Endothelial cell of umbilical vein (primary cell): ENCODE data around the gene LCT.

ENCODE experiments used
- EZH2 ChIP-seq: IDR thresholded peaks from 2 replicates; pipeline ENCODE4 v1.6.1; 2012; ENCODE audit warnings: borderline replicate concordance, low read depth, mild to moderate bottlenecking, moderate library complexity, low read length, inconsistent platforms; ENCODE audit not compliant: severe bottlenecking
- JUN ChIP-seq: IDR thresholded peaks from 2 replicates; pipeline ENCODE4 v1.6.1; 2011; ENCODE audit warnings: borderline replicate concordance, low read depth; ENCODE audit not compliant: insufficient read length, insufficient read depth
- MAX ChIP-seq: IDR thresholded peaks from 2 replicates; pipeline ENCODE4 v1.6.1; 2011; ENCODE audit not compliant: insufficient read depth, insufficient read length
- MYC ChIP-seq: IDR thresholded peaks from one replicate; pipeline ENCODE4 v1.6.1; 2011; ENCODE audit warnings: mild to moderate bottlenecking, low read depth, low read length
- POLR2A ChIP-seq: IDR thresholded peaks from 2 replicates; pipeline ENCODE4 v1.6.1; 2012; ENCODE audit warnings: low read depth, mild to moderate bottlenecking, control low read depth, low read length
- POLR2AphosphoS5 ChIP-seq: IDR thresholded peaks from 2 replicates; pipeline ENCODE4 v1.6.1; 2012; ENCODE audit warnings: low read depth, mild to moderate bottlenecking, control low read depth, low read length, moderate library complexity; ENCODE audit not compliant: insufficient read depth
- TF ChIP-seq, protein P1 (sequence below), 2 donors: IDR thresholded peaks; 1 replicate in 1 of 2; 2 replicates in 1 of 2; pipeline ENCODE4 v1.5.1; 2011; ENCODE audit warnings: low read length in 2 of 2, mild to moderate bottlenecking in 2 of 2, moderate library complexity in 2 of 2, control low read depth in 1 of 2, inconsistent platforms in 1 of 2, low read depth in 1 of 2; ENCODE audit not compliant: insufficient read depth in 1 of 2; ENCODE audit errors: extremely low read depth in 1 of 2

- TF ChIP-seq, protein P1, sequence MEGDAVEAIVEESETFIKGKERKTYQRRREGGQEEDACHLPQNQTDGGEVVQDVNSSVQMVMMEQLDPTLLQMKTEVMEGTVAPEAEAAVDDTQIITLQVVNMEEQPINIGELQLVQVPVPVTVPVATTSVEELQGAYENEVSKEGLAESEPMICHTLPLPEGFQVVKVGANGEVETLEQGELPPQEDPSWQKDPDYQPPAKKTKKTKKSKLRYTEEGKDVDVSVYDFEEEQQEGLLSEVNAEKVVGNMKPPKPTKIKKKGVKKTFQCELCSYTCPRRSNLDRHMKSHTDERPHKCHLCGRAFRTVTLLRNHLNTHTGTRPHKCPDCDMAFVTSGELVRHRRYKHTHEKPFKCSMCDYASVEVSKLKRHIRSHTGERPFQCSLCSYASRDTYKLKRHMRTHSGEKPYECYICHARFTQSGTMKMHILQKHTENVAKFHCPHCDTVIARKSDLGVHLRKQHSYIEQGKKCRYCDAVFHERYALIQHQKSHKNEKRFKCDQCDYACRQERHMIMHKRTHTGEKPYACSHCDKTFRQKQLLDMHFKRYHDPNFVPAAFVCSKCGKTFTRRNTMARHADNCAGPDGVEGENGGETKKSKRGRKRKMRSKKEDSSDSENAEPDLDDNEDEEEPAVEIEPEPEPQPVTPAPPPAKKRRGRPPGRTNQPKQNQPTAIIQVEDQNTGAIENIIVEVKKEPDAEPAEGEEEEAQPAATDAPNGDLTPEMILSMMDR (IDR thresholded peaks at IDR 0.05; ENCODE audit: extremely low read depth in 1 of 2, insufficient read depth in 1 of 2, low read depth in 1 of 2, low read length in 2 of 2), result no peak
- TF ChIP-seq POLR2A (no peak), EZH2 (no peak), POLR2AphosphoS5 (no peak), MYC (no peak), MAX (no peak), JUN (no peak)
Measured at GRCh38 chr2:135882415-135882814, 45.4 kb upstream of the LCT start.
